H1 (cell line): ENCODE results near the gene CDC73. TPM values are rescaled to one million over a fixed set of nuclear protein-coding genes. Genes with fewer than 3 reads are reported as not detected.

Experiments used
- ATF2 ChIP-seq: IDR thresholded peaks from 2 replicates; pipeline ENCODE4 v1.6.1; 2012; ENCODE audit warnings: low read length, inconsistent platforms
- BCL11A ChIP-seq, 2 experiments: IDR thresholded peaks; one replicate each; pipeline ENCODE4 v1.6.1; 2011; ENCODE audit warnings: low read depth in 2 of 2, low read length in 2 of 2, mild to moderate bottlenecking in 2 of 2
- CREB1 ChIP-seq: IDR thresholded peaks from 2 replicates; pipeline ENCODE4 v1.6.1; 2012; ENCODE audit warnings: inconsistent platforms
- TAF1 ChIP-seq: IDR thresholded peaks from 2 replicates; pipeline ENCODE4 v1.6.1; 2011; ENCODE audit warnings: mild to moderate bottlenecking, low read depth, low read length
- TEAD4 ChIP-seq: IDR thresholded peaks from 2 replicates; pipeline ENCODE4 v1.6.1; 2012; ENCODE audit warnings: low read depth, low read length, inconsistent platforms, mixed read lengths
- polyA plus RNA-seq, 7 experiments: library from polyadenylated mRNA; depleted of rRNA in 3 of 7; stranded (reverse) in 5 of 7; unstranded in 2 of 7; fragments of >200 nt in 5 of 7; fragments of 200-250 nt in 2 of 7; gene quantifications; 1 replicate in 5 of 7; 2 replicates in 1 of 7; 4 replicates in 1 of 7; pipeline versions ENCODE4 v1.2.1 to v1.2.3, GENCODE V29; 2011 to 2013; ENCODE audit warnings: missing spikeins in 2 of 7, mixed read lengths in 2 of 7
- total RNA-seq: library from RNA; stranded (reverse); fragmentation: NEBNext Ultra II Directional; extraction: Animal tissue kit (Norgen Biotek cat#: 25700); gene quantifications from 2 replicates; pipeline ENCODE4 v1.2.1, GENCODE V29; 2021
- TF ChIP-seq, protein P1 (sequence below), 3 experiments: IDR thresholded peaks; 1 replicate in 2 of 3; 2 replicates in 1 of 3; pipeline versions ENCODE4 v1.5.1 to v1.6.1; 2011; ENCODE audit warnings: low read length in 3 of 3, mild to moderate bottlenecking in 3 of 3, inconsistent platforms in 2 of 3, low read depth in 1 of 3, moderate library complexity in 1 of 3; ENCODE audit not compliant: insufficient read depth in 1 of 3; ENCODE audit errors: control extremely low read depth in 1 of 3

CDC73 gene
- total and polyA plus RNA-seq, 2 of the 8 experiments (the other 6 are each of a cell fraction or from before 2014, with no cell fraction given) = 9.8 to 64.0 TPM

DNA sequence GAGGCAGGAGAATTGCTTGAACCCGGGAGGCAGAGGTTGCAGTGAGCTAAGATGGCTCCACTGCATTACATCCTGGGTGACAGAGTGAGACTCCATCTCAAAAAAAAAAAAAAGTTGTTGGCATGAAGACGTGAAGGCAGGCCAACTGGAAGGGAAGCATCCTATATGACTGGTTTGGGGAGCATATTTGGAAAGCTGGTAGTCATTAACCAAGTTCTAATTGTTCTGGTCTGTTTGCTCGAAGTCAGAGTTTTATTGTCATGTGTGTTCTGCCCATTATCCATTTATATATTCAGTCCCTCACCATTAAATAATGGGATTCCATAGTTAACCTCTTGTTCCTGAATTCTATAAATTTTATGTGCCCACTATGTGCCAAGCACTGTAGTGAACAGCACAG lies 13.4 kb upstream of the CDC73 start (continued):
- TF ChIP-seq, protein P1, sequence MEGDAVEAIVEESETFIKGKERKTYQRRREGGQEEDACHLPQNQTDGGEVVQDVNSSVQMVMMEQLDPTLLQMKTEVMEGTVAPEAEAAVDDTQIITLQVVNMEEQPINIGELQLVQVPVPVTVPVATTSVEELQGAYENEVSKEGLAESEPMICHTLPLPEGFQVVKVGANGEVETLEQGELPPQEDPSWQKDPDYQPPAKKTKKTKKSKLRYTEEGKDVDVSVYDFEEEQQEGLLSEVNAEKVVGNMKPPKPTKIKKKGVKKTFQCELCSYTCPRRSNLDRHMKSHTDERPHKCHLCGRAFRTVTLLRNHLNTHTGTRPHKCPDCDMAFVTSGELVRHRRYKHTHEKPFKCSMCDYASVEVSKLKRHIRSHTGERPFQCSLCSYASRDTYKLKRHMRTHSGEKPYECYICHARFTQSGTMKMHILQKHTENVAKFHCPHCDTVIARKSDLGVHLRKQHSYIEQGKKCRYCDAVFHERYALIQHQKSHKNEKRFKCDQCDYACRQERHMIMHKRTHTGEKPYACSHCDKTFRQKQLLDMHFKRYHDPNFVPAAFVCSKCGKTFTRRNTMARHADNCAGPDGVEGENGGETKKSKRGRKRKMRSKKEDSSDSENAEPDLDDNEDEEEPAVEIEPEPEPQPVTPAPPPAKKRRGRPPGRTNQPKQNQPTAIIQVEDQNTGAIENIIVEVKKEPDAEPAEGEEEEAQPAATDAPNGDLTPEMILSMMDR (IDR thresholded peaks at IDR 0.05; ENCODE audit: control extremely low read depth in 1 of 3, insufficient read depth in 1 of 3, low read depth in 1 of 3, low read length in 3 of 3) = no peak
- TF ChIP-seq CREB1 (no peak), ATF2 (no peak), TAF1 (no peak), BCL11A (IDR thresholded peaks at IDR 0.05; ENCODE audit: low read depth in 2 of 2, low read length in 2 of 2) (no peak), TEAD4 (no peak)
